Coronary artery (tissue), 2 donors: ENCODE results near the gene SLC39A8.

ENCODE experiments used
- DNase-seq: peaks from one replicate; pipeline ENCODE4 v3.0.0-alpha.2; 2017; ENCODE audit warnings: low spot score
- H3K27ac ChIP-seq, 2 donors: fragments of 200-600 bp; sonication (generic); one replicate each; pipeline ENCODE4 v1.5.1; 2016 to 2019
- H3K4me3 ChIP-seq: fragments of 200-600 bp; sonication (generic); 2 replicates; pipeline ENCODE4 v1.5.1; 2016; ENCODE audit warnings: mild to moderate bottlenecking, moderate library complexity
- TF ChIP-seq, protein P1 (sequence below): fragments of 200-600 bp; sonication (generic); IDR thresholded peaks from one replicate; pipeline ENCODE4 v1.5.1; 2019; ENCODE audit warnings: antibody characterized with exemption

SLC39A8 gene

DNA sequence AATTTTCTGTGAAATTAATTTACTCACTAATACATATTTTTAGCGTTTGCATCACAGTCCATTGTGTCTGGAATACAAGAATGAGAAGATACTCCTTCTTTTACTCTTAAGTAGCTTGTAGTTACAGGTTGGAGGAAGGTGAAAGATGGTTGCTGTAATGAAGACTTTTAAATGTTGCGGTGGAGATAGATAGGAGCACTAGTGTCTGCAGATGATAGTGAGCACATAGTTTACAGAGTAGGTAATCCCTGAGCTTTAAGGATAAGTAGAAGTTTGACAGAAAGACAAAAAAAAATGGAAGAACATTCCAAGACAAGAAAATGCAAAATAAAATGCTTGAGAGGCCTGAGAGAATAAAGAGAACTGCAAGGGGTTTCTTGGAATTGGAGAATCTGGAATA lies 5.4 kb upstream of the SLC39A8 start:
- Histone ChIP-seq H3K27ac (no peak overlapping the region), H3K4me3 (no peak overlapping the region)
- no peak for DNase-seq
- TF ChIP-seq, protein P1, sequence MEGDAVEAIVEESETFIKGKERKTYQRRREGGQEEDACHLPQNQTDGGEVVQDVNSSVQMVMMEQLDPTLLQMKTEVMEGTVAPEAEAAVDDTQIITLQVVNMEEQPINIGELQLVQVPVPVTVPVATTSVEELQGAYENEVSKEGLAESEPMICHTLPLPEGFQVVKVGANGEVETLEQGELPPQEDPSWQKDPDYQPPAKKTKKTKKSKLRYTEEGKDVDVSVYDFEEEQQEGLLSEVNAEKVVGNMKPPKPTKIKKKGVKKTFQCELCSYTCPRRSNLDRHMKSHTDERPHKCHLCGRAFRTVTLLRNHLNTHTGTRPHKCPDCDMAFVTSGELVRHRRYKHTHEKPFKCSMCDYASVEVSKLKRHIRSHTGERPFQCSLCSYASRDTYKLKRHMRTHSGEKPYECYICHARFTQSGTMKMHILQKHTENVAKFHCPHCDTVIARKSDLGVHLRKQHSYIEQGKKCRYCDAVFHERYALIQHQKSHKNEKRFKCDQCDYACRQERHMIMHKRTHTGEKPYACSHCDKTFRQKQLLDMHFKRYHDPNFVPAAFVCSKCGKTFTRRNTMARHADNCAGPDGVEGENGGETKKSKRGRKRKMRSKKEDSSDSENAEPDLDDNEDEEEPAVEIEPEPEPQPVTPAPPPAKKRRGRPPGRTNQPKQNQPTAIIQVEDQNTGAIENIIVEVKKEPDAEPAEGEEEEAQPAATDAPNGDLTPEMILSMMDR: no peak

DNA sequence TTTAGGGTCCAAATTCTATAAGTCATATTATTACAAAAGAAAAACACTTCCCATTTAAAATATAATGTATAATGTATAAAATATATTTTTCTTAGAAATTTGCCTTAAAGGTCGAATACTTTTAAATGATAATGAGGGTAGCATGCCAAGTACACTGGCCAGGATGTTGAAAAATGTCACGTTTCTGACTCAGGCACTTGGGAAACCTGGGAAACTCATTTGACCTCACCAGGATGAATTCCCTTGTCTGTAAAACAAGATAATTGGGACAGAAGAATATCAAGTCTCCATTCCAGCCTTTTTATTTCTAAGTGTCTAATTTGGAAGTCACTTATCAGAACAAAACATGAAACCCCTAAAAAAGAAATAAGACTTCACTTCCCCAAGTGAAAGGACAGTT lies 3.4 kb upstream of the SLC39A8 start:
- no peak for DNase-seq
- TF ChIP-seq, protein P1: no peak
- H3K4me3 ChIP-seq: no peak overlapping the region
- no peak overlapping the region for H3K27ac ChIP-seq

DNA sequence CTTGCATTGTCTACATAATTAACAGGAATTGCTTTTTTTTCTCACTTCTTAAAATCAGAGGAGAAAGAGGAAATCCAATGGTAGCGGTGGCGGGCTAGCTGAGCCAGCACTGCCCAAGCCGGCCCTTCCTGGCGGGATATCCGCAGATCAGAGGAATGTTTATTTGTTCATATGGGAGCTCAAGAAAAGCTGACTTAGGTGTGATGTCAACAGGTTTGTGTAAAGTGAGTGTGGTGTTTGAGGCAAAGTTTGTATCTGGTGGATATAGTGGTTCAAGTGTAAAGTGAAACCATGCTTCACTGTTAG lies 466 bp upstream of the SLC39A8 start:
- TF ChIP-seq, protein P1: no peak
- no peak for DNase-seq
- Histone ChIP-seq H3K4me3 (peak overlapping the region; percentile 81), H3K27ac (peak overlapping the region; percentile 47 to 59)

DNA sequence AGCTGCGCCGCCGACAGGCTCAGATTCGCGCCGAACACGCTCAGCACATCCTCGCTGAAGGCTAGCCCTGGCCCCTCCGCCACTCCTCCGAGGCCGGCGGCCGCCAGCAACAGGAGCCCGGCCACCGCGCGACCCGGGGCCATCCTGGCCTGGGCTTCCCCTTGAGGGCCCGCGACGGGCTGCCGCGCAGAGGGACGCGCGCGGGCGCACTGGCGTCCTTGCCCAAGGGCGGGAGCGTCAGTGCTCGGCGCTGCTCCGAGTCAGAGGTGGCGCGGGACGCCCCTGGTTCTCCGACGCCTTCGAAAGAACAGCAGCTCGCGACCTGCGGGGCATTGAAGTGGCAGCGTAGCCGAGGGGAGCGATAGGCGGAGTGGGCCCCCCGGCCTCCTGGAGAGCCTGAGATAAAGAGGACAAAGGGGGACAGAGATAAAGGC lies 745 bp downstream of the SLC39A8 start:
- TF ChIP-seq, protein P1: no peak
- Histone ChIP-seq H3K4me3 (peak overlapping the region; percentile 81), H3K27ac (peak overlapping the region; percentile 47 to 59)
- DNase-seq: peak; percentile 82

DNA sequence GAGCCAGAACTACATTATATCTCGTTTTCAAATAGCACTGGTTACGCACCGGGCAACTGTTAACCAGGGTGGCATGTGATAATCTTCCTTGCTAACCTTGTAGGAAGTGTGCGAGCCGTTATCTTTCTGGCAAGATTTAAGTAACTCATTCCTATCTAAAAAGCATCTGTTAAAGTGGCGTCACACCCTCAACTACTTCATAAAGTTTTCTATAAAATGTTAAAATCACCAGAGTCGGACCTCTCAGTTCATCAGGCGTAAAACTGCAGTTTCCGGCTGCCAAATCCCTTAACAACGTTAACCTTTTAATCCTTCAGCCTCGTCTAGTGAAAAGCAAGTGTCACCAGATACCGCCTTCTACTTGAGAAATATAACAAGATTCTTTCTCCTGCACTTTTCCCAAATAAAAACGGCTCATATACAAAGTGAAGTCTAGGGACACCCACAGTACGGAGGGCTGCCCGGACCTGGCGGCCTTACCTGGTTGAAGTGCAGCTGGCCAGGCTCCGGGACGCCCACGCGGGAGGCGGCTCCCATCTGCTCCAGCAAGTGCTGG lies 1.2 kb downstream of the SLC39A8 start:
- TF ChIP-seq, protein P1: no peak
- peak overlapping the region; percentile 47 to 59 for H3K27ac ChIP-seq
- peak overlapping the region; percentile 81 for H3K4me3 ChIP-seq
- DNase-seq: no peak

DNA sequence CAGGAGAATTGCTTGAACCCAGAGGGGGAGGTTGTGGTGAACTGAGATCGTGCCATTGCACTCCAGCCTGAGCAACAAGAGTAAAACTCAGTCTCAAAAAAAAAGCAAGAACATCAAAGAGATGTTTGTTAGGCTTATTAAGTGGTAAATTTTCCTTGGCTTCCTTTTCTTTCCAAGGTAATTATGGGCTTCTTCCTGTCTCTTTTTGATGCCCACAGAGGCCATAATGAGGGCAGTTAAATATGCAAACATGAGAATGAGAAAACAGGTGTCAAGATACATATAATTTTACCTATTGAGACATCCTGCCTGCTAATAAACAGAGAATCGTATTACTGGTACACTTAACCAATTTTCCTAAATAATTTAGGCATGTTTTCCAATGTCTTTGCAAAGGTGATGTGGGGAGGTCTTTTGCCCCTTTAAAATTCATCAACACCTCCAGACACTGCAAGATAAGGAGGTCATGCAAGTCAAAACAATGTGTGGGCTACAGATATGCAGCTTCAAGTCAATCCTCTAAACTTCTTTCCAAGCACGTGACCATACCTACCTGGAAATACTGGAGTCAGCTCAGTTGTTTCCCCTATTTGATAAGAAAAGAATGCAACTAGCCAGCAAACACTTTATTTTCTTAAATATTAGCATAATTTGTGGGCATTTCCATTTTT lies 2.7 kb downstream of the SLC39A8 start:
- H3K4me3 ChIP-seq: no peak overlapping the region
- TF ChIP-seq, protein P1: no peak
- H3K27ac ChIP-seq: no peak overlapping the region
- no peak for DNase-seq

DNA sequence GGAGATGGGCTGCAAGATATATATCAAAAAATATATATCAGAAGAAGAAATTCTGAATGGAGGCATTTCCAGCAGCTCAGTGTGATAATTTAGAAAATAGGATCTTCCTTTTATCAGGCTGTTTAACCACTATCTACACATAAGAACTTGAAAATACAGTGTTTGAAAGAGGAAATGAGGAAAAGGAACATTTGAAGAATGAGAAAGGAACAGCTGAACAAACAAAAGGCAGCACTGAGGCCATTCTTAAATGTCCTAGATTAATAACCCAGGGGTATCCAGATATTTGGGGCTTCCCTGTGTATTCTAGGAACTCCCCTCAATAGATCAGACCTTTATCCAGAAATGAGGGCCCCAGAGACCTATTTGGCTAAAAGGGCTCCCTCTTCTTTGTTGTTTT lies 4.1 kb downstream of the SLC39A8 start:
- Histone ChIP-seq H3K27ac (no peak overlapping the region), H3K4me3 (no peak overlapping the region)
- TF ChIP-seq, protein P1: no peak
- no peak for DNase-seq
